Neural progenitor cell (in vitro differentiated cells): ENCODE data around the gene GMNN. TPM values are rescaled to one million over a fixed set of nuclear protein-coding genes. Genes with fewer than 3 reads are reported as not detected.
"Not testable (repeated sequence)": the region's sequence is repeated elsewhere in the genome, so short reads cannot be mapped to it uniquely, and the experiment has no call there.

Experiments used
- DNase-seq: peaks from one replicate; pipeline ENCODE4 v3.0.0-alpha.2; 2016; ENCODE audit warnings: low spot score
- H2AFZ ChIP-seq: fragments of 200-600 bp; sonication (generic); replicated peaks from 2 replicates; pipeline ENCODE4 v1.6.1; 2016; ENCODE audit warnings: antibody characterized with exemption
- H3F3A ChIP-seq: fragments of 200-600 bp; sonication (generic); 2 replicates; pipeline ENCODE4 v1.6.1; 2016; ENCODE audit warnings: antibody characterized with exemption, low read depth
- H3K27ac ChIP-seq: fragments of 200-600 bp; sonication (generic); 2 replicates; pipeline ENCODE4 v1.5.1; 2016; ENCODE audit warnings: mild to moderate bottlenecking
- H3K27me3 ChIP-seq: fragments of 200-600 bp; sonication (generic); 2 replicates; pipeline ENCODE4 v1.6.1; 2016; ENCODE audit warnings: mild to moderate bottlenecking, moderate library complexity
- H3K36me3 ChIP-seq: fragments of 200-600 bp; sonication (generic); 2 replicates; pipeline ENCODE4 v1.5.1; 2016
- H3K4me1 ChIP-seq: fragments of 200-600 bp; sonication (generic); 2 replicates; pipeline ENCODE4 v1.6.1; 2016; ENCODE audit warnings: mixed run types
- H3K4me2 ChIP-seq: fragments of 200-600 bp; sonication (generic); 2 replicates; pipeline ENCODE4 v1.6.1; 2016
- H3K4me3 ChIP-seq: fragments of 200-600 bp; sonication (generic); 2 replicates; pipeline ENCODE4 v1.5.1; 2016
- H3K79me2 ChIP-seq: fragments of 200-600 bp; sonication (generic); 2 replicates; pipeline ENCODE4 v1.6.1; 2016; ENCODE audit warnings: low read depth
- H3K9ac ChIP-seq: fragments of 200-600 bp; sonication (generic); 2 replicates; pipeline ENCODE4 v1.6.1; 2016
- H3K9me3 ChIP-seq: fragments of 200-600 bp; sonication (generic); 2 replicates; pipeline ENCODE4 v1.5.1; 2016; ENCODE audit warnings: low read depth
- H4K20me1 ChIP-seq: fragments of 200-600 bp; sonication (generic); 2 replicates; pipeline ENCODE4 v1.6.1; 2016; ENCODE audit warnings: low read depth
- H3K27ac Mint-ChIP-seq: 3 replicates; pipeline ENCODE4 v1.8.0; 2021; ENCODE audit warnings: mixed read lengths
- H3K27me3 Mint-ChIP-seq: 2 replicates; pipeline ENCODE4 v1.8.0; 2022; ENCODE audit warnings: low read depth, mild to moderate bottlenecking, inconsistent platforms, moderate library complexity, mixed read lengths; ENCODE audit not compliant: insufficient read depth
- H3K36me3 Mint-ChIP-seq: 3 replicates; pipeline ENCODE4 v1.8.0; 2021; ENCODE audit warnings: mixed read lengths
- H3K4me1 Mint-ChIP-seq: 3 replicates; pipeline ENCODE4 v1.8.0; 2021; ENCODE audit warnings: mixed read lengths
- H3K4me3 Mint-ChIP-seq: 3 replicates; pipeline ENCODE4 v1.8.0; 2021; ENCODE audit warnings: mild to moderate bottlenecking, moderate library complexity, mixed read lengths
- H3K9me3 Mint-ChIP-seq: 3 replicates; pipeline ENCODE4 v1.8.0; 2020; ENCODE audit warnings: mixed read lengths
- EZH2 ChIP-seq: fragments of 200-600 bp; sonication (generic); IDR thresholded peaks from 2 replicates; pipeline ENCODE4 v1.6.1; 2017; ENCODE audit warnings: antibody characterized with exemption, mild to moderate bottlenecking, moderate library complexity
- EZH2phosphoT487 ChIP-seq: fragments of 200-600 bp; sonication (generic); IDR thresholded peaks from 2 replicates; pipeline ENCODE4 v1.6.1; 2017; ENCODE audit warnings: antibody characterized with exemption
- total RNA-seq: library from RNA; depleted of rRNA; stranded (reverse); fragments of >200 nt; gene quantifications from 2 replicates; pipeline ENCODE4 v1.2.3, GENCODE V29; 2015; ENCODE audit warnings: low replicate concordance
- TF ChIP-seq, protein P1 (sequence below): fragments of 200-600 bp; sonication (generic); IDR thresholded peaks from 2 replicates; pipeline ENCODE4 v1.5.1; 2017; ENCODE audit warnings: antibody characterized with exemption, mild to moderate bottlenecking

GMNN gene
- total RNA-seq, 1 donor from 2014 or later = 98.5 TPM

- Histone ChIP-seq H3K4me1 (peaks cover 9% of the 10 kb centered on the region), H3K9me3 (no peaks in the 10 kb centered on the region), H3K27me3 (no peaks in the 10 kb centered on the region), H3K4me3 (no peak overlapping the region), H3K79me2 (no peaks in the 10 kb centered on the region), H3K4me2 (no peak overlapping the region), H3K9ac (no peak overlapping the region), H2AFZ (no peak overlapping the region), H4K20me1 (no peaks in the 10 kb centered on the region), H3K36me3 (no peaks in the 10 kb centered on the region), H3K27ac (no peak overlapping the region), H3F3A (peaks cover 10% of the 10 kb centered on the region)
- Mint-ChIP-seq H3K36me3 (no peaks in the 10 kb centered on the region), H3K4me1 (peaks cover 4% of the 10 kb centered on the region), H3K27me3 (peaks cover 4% of the 10 kb centered on the region), H3K27ac (no peak overlapping the region), H3K9me3 (peaks cover 2% of the 10 kb centered on the region), H3K4me3 (no peak overlapping the region)
- TF ChIP-seq EZH2 = no peak
- TF ChIP-seq, protein P1, sequence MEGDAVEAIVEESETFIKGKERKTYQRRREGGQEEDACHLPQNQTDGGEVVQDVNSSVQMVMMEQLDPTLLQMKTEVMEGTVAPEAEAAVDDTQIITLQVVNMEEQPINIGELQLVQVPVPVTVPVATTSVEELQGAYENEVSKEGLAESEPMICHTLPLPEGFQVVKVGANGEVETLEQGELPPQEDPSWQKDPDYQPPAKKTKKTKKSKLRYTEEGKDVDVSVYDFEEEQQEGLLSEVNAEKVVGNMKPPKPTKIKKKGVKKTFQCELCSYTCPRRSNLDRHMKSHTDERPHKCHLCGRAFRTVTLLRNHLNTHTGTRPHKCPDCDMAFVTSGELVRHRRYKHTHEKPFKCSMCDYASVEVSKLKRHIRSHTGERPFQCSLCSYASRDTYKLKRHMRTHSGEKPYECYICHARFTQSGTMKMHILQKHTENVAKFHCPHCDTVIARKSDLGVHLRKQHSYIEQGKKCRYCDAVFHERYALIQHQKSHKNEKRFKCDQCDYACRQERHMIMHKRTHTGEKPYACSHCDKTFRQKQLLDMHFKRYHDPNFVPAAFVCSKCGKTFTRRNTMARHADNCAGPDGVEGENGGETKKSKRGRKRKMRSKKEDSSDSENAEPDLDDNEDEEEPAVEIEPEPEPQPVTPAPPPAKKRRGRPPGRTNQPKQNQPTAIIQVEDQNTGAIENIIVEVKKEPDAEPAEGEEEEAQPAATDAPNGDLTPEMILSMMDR = no peak
- no peak for TF ChIP-seq EZH2phosphoT487
- DNase-seq = no peak
Measured at GRCh38 chr6:24753545-24753944, 21.2 kb upstream of the GMNN start.

DNA sequence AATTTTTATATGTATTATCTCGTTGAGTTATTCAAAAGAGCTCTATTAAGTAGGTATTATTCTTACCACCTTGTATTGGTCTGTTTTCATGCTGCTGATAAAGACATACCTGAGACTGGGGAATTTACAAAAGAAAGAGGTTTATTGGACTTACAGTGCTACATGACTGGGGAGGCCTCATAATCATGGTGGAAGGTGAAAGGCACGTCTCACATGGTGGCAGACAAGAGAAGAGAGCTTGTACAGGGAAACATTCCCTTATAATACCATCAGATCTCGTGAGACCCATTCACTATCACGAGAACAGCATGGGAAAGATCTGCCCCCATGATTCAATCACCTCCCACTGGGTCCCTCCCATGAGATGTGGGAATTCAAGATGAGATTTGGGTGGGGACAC lies 20.4 kb upstream of the GMNN start:
- H3K9me3 Mint-ChIP-seq, H3K79me2 ChIP-seq, H3K36me3 Mint-ChIP-seq, H3K4me2 ChIP-seq, H4K20me1 ChIP-seq, H3K4me1 Mint-ChIP-seq, H3K36me3 ChIP-seq, H3K27ac Mint-ChIP-seq, H3K27ac ChIP-seq, H3K4me3 ChIP-seq, H3K9ac ChIP-seq, H3K27me3 ChIP-seq, H2AFZ ChIP-seq, H3K4me3 Mint-ChIP-seq, H3K27me3 Mint-ChIP-seq, H3K4me1 ChIP-seq, DNase-seq, H3K9me3 ChIP-seq: not testable (repeated sequence)
- H3F3A ChIP-seq = peaks cover 10% of the 10 kb centered on the region

- H3K27ac ChIP-seq = no peak overlapping the region
- no peaks in the 10 kb centered on the region for H3K79me2 ChIP-seq
- peaks cover 10% of the 10 kb centered on the region for H3F3A ChIP-seq
- H3K4me1 ChIP-seq = peaks cover 9% of the 10 kb centered on the region
- H4K20me1 ChIP-seq = no peaks in the 10 kb centered on the region
- no peak overlapping the region for H2AFZ ChIP-seq
- H3K27ac Mint-ChIP-seq = no peak overlapping the region
- H3K36me3 Mint-ChIP-seq = no peaks in the 10 kb centered on the region
- H3K9me3 ChIP-seq = no peaks in the 10 kb centered on the region
- H3K4me1 Mint-ChIP-seq = peaks cover 4% of the 10 kb centered on the region
- no peaks in the 10 kb centered on the region for H3K36me3 ChIP-seq
- peaks cover 4% of the 10 kb centered on the region for H3K27me3 Mint-ChIP-seq
- H3K9ac ChIP-seq = no peak overlapping the region
- no peak overlapping the region for H3K4me3 ChIP-seq
- no peak for DNase-seq
- H3K9me3 Mint-ChIP-seq = peaks cover 2% of the 10 kb centered on the region
- H3K4me2 ChIP-seq = no peak overlapping the region
- H3K4me3 Mint-ChIP-seq = no peak overlapping the region
- no peak for TF ChIP-seq EZH2phosphoT487
- TF ChIP-seq, protein P1 = no peak
- TF ChIP-seq EZH2 = no peak
- no peaks in the 10 kb centered on the region for H3K27me3 ChIP-seq
Measured at GRCh38 chr6:24755279-24755678, 19.5 kb upstream of the GMNN start.

- Histone ChIP-seq H3K4me3 (no peak overlapping the region), H3F3A (peaks cover 10% of the 10 kb centered on the region), H3K9ac (no peak overlapping the region), H3K4me2 (peak overlapping the region; percentile 16), H3K27me3 (no peaks in the 10 kb centered on the region), H3K36me3 (no peaks in the 10 kb centered on the region), H3K79me2 (no peaks in the 10 kb centered on the region), H4K20me1 (no peaks in the 10 kb centered on the region), H3K27ac (peak overlapping the region; percentile 51), H3K9me3 (no peaks in the 10 kb centered on the region), H2AFZ (no peak overlapping the region), H3K4me1 (peaks cover 9% of the 10 kb centered on the region)
- DNase-seq = no peak
- H3K36me3 Mint-ChIP-seq = no peaks in the 10 kb centered on the region
- TF ChIP-seq EZH2phosphoT487 (no peak), EZH2 (no peak)
- TF ChIP-seq, protein P1 = no peak
- no peak overlapping the region for H3K4me3 Mint-ChIP-seq
- H3K27ac Mint-ChIP-seq = no peak overlapping the region
- H3K9me3 Mint-ChIP-seq = peaks cover 2% of the 10 kb centered on the region
- peaks cover 4% of the 10 kb centered on the region for H3K4me1 Mint-ChIP-seq
- peaks cover 3% of the 10 kb centered on the region for H3K27me3 Mint-ChIP-seq
Measured at GRCh38 chr6:24757611-24758010, 17.1 kb upstream of the GMNN start.
